Uterus (tissue), 4 donors: Measurements from ENCODE around the gene MOCS3. TPM values are rescaled to one million over a fixed set of nuclear protein-coding genes. Genes with fewer than 3 reads are reported as not detected.

Experiments used
- DNase-seq, 2 donors: peaks; one replicate each; pipeline ENCODE4 v3.0.0-alpha.2; 2019 to 2020
- H3K27ac ChIP-seq, 2 donors: fragments of 200-600 bp; sonication (generic); 1 replicate in 1 of 2; 2 replicates in 1 of 2; pipeline ENCODE4 v1.5.1; 2016 to 2018
- H3K27me3 ChIP-seq, 2 donors: fragments of 200-600 bp; sonication (generic); one replicate each; pipeline ENCODE4 v1.5.1; 2018 to 2019; ENCODE audit warnings: control low read depth in 1 of 2
- H3K36me3 ChIP-seq, 2 donors: fragments of 200-600 bp; sonication (generic); one replicate each; pipeline ENCODE4 v1.5.1; 2019; ENCODE audit warnings: control low read depth in 1 of 2
- H3K4me1 ChIP-seq, 2 donors: fragments of 200-600 bp; sonication (generic); one replicate each; pipeline ENCODE4 v1.5.1; 2018 to 2019; ENCODE audit warnings: control low read depth in 1 of 2
- H3K4me3 ChIP-seq, 2 donors: fragments of 200-600 bp; sonication (generic); 1 replicate in 1 of 2; 2 replicates in 1 of 2; pipeline ENCODE4 v1.5.1; 2018 to 2019; ENCODE audit warnings: mild to moderate bottlenecking in 1 of 2
- H3K9me3 ChIP-seq, 2 donors: fragments of 200-600 bp; sonication (generic); one replicate each; pipeline ENCODE4 v1.5.1; 2019; ENCODE audit warnings: control low read depth in 1 of 2
- POLR2A ChIP-seq, 2 donors: fragments of 450-650 bp; IDR thresholded peaks; one replicate each; pipeline ENCODE4 v1.6.1; 2016; ENCODE audit warnings: antibody characterized with exemption in 2 of 2, mild to moderate bottlenecking in 1 of 2, moderate library complexity in 1 of 2
- intact Hi-C: fragments of 100-400 bp; cut with DNase I; formaldehyde crosslinking; loops from one replicate; pipeline ENCODE4 v1.15.1; 2023; ENCODE audit warnings: low total_unique reads
- total RNA-seq, 4 donors: library from RNA; depleted of rRNA in 3 of 4; stranded (reverse); fragments of >200 nt in 3 of 4; gene quantifications; one replicate each; pipeline versions ENCODE4 v1.1.0 to v1.2.4, GENCODE V29; 2014 to 2023
- TF ChIP-seq, protein P1 (sequence below), 4 experiments: fragments of 200-600 bp in 2 of 4; fragments of 450-650 bp in 2 of 4; sonication (generic) in 2 of 4; IDR thresholded peaks; one replicate each; pipeline ENCODE4 v1.5.1; 2016 to 2019; ENCODE audit warnings: antibody characterized with exemption in 4 of 4, mild to moderate bottlenecking in 2 of 4, moderate library complexity in 1 of 4
- donor health status: DM: yes; HTN: yes; CAD: no.

The MOCS3 gene
- total RNA-seq, 4 donors from 2014 or later, result 0.59 to 8.2 (median 5.9) TPM

DNA sequence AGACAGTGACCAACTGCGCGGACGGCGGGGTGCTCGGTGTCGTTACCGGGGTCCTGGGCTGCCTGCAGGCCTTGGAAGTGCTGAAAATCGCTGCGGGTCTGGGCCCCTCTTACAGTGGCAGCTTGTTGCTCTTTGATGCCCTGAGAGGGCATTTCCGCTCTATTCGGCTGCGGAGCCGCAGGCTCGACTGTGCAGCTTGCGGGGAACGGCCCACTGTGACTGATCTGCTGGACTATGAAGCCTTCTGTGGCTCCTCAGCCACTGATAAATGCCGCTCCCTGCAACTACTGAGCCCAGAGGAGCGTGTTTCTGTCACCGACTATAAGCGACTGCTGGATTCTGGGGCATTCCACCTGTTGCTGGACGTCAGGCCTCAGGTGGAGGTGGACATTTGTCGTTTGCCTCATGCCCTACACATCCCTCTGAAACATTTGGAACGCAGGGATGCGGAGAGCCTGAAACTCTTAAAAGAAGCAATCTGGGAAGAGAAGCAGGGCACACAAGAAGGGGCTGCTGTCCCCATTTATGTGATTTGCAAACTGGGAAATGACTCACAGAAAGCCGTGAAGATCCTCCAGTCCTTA is 1.0 kb downstream of the MOCS3 start:
- H3K4me1 ChIP-seq, result peaks cover 0 to 13% of the 10 kb centered on the region in 2 donors
- intact Hi-C loops, result no loop called here
- H3K9me3 ChIP-seq, result no peaks in the 10 kb centered on the region
- no peaks in the 10 kb centered on the region for H3K27me3 ChIP-seq
- no peak for TF ChIP-seq POLR2A (IDR thresholded peaks at IDR 0.05)
- TF ChIP-seq, protein P1, sequence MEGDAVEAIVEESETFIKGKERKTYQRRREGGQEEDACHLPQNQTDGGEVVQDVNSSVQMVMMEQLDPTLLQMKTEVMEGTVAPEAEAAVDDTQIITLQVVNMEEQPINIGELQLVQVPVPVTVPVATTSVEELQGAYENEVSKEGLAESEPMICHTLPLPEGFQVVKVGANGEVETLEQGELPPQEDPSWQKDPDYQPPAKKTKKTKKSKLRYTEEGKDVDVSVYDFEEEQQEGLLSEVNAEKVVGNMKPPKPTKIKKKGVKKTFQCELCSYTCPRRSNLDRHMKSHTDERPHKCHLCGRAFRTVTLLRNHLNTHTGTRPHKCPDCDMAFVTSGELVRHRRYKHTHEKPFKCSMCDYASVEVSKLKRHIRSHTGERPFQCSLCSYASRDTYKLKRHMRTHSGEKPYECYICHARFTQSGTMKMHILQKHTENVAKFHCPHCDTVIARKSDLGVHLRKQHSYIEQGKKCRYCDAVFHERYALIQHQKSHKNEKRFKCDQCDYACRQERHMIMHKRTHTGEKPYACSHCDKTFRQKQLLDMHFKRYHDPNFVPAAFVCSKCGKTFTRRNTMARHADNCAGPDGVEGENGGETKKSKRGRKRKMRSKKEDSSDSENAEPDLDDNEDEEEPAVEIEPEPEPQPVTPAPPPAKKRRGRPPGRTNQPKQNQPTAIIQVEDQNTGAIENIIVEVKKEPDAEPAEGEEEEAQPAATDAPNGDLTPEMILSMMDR (IDR thresholded peaks at IDR 0.05), result no peak
- H3K36me3 ChIP-seq, result no peaks in the 10 kb centered on the region
- peak overlapping the region; percentile 89 to 97 for H3K4me3 ChIP-seq
- no peak for DNase-seq
- no peak overlapping the region for H3K27ac ChIP-seq

DNA sequence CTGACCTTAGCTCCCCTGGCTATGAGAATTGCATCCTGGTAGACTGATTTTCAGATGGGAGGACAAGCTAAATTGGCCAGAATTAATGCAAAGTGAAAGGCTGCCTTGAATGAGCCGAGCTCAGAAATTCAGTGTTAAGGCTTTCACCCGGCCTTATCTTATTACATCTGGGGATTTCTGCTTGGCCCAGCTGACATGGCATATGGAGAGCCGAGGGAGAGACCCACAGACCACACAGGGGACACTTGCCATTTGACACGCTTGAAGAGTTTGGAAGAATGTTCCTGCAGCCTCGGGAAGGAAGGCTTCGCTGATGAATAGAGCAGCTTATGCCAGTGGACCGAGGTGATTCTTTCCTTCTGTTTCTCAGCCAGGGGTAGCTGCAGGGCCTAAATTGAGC is 9.0 kb downstream of the MOCS3 start:
- Histone ChIP-seq H3K4me1 (no peaks in the 10 kb centered on the region), H3K27me3 (no peaks in the 10 kb centered on the region), H3K9me3 (no peaks in the 10 kb centered on the region), H3K27ac (no peak overlapping the region), H3K36me3 (no peaks in the 10 kb centered on the region), H3K4me3 (no peak overlapping the region)
- intact Hi-C loops, result no loop called here
- TF ChIP-seq, protein P1 (IDR thresholded peaks at IDR 0.05), result no peak
- DNase-seq, result no peak

DNA sequence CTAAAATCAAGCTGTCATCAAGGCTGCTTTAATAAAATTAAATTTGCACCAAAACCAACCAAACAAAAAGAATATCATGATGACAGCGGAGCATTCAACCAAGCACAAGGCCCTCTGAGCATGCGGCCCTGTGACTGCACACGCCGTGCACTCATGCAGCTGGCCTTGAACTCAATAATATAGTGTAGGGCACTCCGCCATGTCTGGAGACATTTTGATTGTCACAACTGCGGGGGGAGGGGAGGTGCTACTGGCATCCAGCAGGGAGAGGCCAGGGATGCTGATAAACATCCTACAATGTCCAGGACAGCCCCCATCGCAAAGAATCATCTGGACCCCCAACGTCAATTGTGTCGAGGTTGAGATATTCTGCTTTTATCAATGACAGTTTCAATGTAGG is 9.7 kb downstream of the MOCS3 start:
- DNase-seq, result no peak
- intact Hi-C loops, result no loop called here
- TF ChIP-seq, protein P1 (IDR thresholded peaks at IDR 0.05), result no peak
- no peak for TF ChIP-seq POLR2A (IDR thresholded peaks at IDR 0.05)
- Histone ChIP-seq H3K4me3 (no peak overlapping the region), H3K9me3 (no peaks in the 10 kb centered on the region), H3K27ac (no peak overlapping the region), H3K36me3 (no peaks in the 10 kb centered on the region), H3K4me1 (no peaks in the 10 kb centered on the region), H3K27me3 (no peaks in the 10 kb centered on the region)

DNA sequence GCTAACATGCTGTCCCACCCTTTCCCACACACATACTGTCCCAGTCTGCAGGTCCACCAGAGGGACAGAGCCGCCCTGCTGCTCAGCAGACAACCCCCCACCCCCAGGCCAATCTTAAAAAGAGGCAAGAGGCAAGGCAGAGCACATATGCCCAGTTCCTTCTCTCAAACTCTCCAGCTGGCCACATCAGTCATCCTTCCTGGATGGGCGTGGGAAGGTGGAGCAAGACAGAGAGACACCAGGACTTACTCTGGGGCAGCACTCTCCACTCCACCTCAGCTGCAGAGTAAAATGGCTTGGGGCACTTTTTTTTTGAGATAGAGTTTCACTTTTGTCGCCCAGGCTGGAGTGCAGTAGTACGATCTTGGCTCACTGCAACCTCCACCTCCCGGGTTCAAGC is 10.8 kb downstream of the MOCS3 start:
- no peaks in the 10 kb centered on the region for H3K36me3 ChIP-seq
- no peak overlapping the region for H3K4me3 ChIP-seq
- TF ChIP-seq, protein P1 (IDR thresholded peaks at IDR 0.05), result no peak
- no peak for TF ChIP-seq POLR2A (IDR thresholded peaks at IDR 0.05)
- H3K9me3 ChIP-seq, result no peaks in the 10 kb centered on the region
- H3K27me3 ChIP-seq, result no peaks in the 10 kb centered on the region
- no peaks in the 10 kb centered on the region for H3K4me1 ChIP-seq
- no peak overlapping the region for H3K27ac ChIP-seq
- intact Hi-C loops, result no loop called here
- DNase-seq, result no peak

DNA sequence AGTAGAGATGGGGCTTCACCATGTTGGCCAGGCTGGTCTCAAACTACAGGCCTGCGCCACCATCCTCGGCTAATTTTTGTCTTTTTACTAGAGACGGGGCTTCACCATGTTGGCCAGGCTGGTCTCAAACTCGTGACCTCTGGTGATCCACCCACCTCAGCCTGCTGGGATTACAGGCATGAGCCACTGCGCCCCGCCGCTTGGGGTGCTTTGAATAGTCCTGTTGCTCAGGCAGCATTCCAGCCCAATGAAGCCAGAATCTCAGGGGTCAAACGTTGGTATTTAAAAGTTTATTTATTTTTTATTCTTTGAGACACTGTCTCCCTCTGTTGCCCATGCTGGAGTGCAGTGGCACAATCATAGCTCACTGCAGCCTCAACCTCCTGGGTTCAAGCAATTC is 11.3 kb downstream of the MOCS3 start:
- TF ChIP-seq, protein P1 (IDR thresholded peaks at IDR 0.05), result no peak
- no peak for TF ChIP-seq POLR2A (IDR thresholded peaks at IDR 0.05)
- intact Hi-C loops, result no loop called here

More for the DNA sequence above, 11.3 kb downstream of the MOCS3 start:
- Histone ChIP-seq H3K27ac (no peak overlapping the region), H3K36me3 (no peaks in the 10 kb centered on the region), H3K27me3 (no peaks in the 10 kb centered on the region), H3K4me1 (no peaks in the 10 kb centered on the region), H3K4me3 (no peak overlapping the region), H3K9me3 (no peaks in the 10 kb centered on the region)
- DNase-seq, result no peak
